ENCODE data around the gene STAG2.

The STAG2 gene

GRCh38 chrX:124151195-124151594 lies 189.7 kb downstream of the STAG2 start:
- DNase-seq (ENCODE audit: low read depth), result no peak
- TF ChIP-seq CTCF (IDR thresholded peaks at IDR 0.05; ENCODE audit: low read length, missing control alignments), result no peak
- no peak overlapping the region for H3K4me3 ChIP-seq (replicated peaks; ENCODE audit: low read depth, low read length)

All from fibroblast of pulmonary artery (primary cell).